ENCODE data around the gene RAMAC. TPM values are rescaled to one million over a fixed set of nuclear protein-coding genes. Genes with fewer than 3 reads are reported as not detected.

RAMAC gene
- total RNA-seq, 8 experiments from 2014 or later = 20.8 to 45.3 (median 39.4) TPM

DNA sequence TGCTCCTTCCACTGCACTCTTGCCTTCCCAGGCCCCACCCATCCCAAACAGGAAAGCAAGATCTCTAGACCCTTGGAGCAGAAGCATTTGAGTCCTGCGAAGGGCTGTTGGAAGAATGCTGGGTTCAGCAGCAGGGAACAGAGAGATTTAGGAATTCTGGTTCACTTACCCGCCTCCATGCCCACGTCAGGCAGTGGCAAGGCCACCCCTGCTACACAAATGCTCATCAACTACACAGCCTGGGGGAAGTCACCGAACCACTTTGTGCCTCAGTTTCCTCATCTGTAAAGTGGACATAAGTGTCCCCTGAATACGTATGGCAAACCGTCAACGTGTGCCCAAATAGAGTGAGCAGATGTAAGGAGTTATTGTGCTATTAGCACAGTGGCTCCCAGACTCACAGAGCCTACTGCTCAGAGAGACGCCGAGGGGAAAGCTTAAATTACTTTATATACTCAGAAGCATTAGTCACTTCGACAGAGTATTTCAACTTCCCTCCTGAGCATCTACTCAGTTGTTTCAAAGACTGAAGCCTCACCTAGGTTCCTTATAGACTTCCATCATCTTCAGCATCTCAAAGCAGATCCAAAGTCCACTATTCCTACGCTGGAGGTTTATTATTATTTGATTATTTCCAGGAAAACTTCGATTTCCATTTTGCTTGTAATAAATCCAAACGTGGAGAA lies 34.4 kb upstream of the RAMAC start:
- H3K4me3 ChIP-seq = peak overlapping the region; percentile 46 to 72 (median 64)
- H3K4me1 ChIP-seq (replicated peaks in 1 of 2) = no peaks in the 10 kb centered on the region
- peak in 2 of 8 experiments; percentile 3 to 8 for ATAC-seq (replicated peaks in 6 of 8)
- in situ Hi-C loops (cut with MboI; ENCODE audit: low pct_unique_long_range_greater_than_20kb in 2 of 9, low sequenced_read_pairs in 9 of 9, unreplicated experiment in 9 of 9) = no loop called here
- no peak overlapping the region for H3K27ac ChIP-seq
- WGBS, 10 experiments = 0 to 72% (median 41%) methylated on average over 4 to 9 of the region's 13 CpGs; no CpG with 5 or more reads in 4 of the 10 experiments

DNA sequence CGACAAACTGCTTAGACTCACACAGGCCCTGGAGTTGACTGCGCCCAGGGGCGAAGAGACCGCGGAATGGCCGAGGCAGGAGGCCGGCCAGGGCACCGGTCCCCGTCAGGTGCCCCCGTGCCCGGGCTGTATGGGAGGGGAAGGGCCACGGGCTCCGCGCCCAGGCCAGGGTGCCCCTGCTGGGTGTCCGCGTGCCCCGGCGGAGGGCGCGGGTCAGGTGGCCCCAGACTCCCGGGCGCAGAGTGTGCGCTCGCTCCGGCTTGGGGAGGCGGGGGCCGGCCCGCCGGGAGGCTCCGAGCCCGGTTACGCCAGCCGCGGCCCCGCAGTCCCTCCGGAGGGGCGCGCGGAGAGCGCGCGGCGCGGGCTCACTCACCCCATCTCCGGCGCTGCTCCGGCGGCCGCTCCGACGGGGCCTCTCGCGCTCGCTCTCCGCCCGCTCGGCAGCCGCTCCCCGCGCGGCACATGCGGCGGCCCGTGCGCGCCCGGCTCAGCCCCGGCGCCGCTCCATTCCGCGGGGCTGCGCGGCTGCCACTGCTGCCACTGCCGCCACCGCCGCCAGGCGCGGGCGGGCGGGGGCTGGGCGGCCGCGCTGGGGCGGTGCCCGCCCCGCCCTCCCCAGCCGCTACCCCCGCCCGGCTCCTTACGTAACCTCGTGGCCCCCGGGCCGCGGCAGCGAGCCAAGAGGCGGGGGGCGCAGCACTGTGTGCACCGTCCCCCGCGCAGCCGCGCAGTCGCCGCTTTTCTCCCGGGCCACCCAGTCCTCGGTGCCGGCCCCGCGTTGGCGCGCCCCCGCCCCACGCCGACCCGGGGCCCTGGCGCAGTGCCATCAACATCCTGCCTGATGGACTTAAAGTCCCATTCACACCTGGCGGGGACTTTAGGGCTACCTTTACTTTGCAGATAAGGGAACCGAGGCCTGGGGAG lies 33.6 kb upstream of the RAMAC start, which contains the start of gene HOMER2:
HOMER2 (minus strand) TSS at position 563 of the 924 bp plus-strand sequence; CDS start at position 378, 185 bp downstream.
- H3K27ac ChIP-seq = no peak within 1 kb of the TSS
- in situ Hi-C loops (cut with MboI; ENCODE audit: low pct_unique_long_range_greater_than_20kb in 2 of 9, low sequenced_read_pairs in 9 of 9, unreplicated experiment in 9 of 9) = no loop called here
- 0 to 20% (median 5%) methylated on average over 1 to 6 of the region's 119 CpGs; no CpG with 5 or more reads in 4 of the 10 experiments for WGBS, 10 experiments
- peak within 1 kb of the TSS; percentile 46 to 72 (median 64) for H3K4me3 ChIP-seq
- H3K4me1 ChIP-seq (replicated peaks in 1 of 2) = no peaks in the 10 kb centered on the region
- peak; percentile 84 to 90 (median 87) for ATAC-seq (replicated peaks in 6 of 8)

DNA sequence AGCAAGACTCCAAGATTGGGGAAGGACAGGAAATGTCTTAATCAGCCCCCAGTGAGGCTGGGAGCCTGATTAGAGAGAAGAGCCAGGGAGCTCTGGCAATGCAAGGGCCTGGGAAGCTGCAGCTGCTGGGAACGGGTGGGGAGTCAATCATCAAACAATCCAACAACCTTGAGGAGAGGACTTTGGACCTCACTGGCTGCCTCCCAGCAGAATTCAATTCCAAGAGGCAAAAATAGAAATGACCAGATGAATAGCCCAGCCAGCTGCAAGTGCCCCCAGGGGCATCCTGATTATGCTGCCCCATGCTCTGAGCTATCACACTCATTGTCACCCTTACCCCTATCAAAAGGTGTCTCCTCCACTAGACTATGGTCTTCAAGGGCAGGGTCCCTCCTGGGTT lies 27.4 kb upstream of the RAMAC start:
- in situ Hi-C loops (cut with MboI; ENCODE audit: low pct_unique_long_range_greater_than_20kb in 2 of 9, low sequenced_read_pairs in 9 of 9, unreplicated experiment in 9 of 9) = no loop called here
- peak in 1 of 8 experiments; percentile 17 for ATAC-seq (replicated peaks in 6 of 8)
- WGBS, 10 experiments = 40 to 100% (median 100%) methylated on average over 1 of the region's 1 CpG; no CpG with 5 or more reads in 7 of the 10 experiments
- H3K4me3 ChIP-seq = no peak overlapping the region
- H3K4me1 ChIP-seq (replicated peaks in 1 of 2) = no peaks in the 10 kb centered on the region
- H3K27ac ChIP-seq = no peak overlapping the region

DNA sequence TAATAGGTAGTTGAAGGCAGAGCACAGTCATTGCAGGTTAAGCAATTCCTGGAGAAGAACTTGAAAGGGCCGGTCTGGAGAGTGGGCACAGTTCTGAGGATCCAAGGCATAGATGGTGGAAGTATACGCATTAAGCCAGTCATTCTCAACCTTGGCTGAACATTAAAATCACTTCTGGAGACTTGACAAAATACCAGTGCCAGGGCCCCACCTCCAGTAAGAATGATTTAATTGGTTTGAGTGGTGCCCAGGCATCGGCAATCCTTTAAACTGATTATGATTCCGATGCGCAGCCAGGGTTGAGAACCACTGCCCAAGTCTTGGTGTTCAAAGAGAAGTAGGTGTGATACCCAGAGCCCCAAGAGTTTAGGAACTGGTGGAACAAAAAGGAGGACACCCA lies 26.6 kb upstream of the RAMAC start:
- WGBS, 10 experiments = 85 to 100% (median 100%) methylated on average over 1 to 5 of the region's 5 CpGs; no CpG with 5 or more reads in 3 of the 10 experiments
- Histone ChIP-seq H3K4me1 (replicated peaks in 1 of 2) (no peaks in the 10 kb centered on the region), H3K4me3 (no peak overlapping the region), H3K27ac (no peak overlapping the region)
- in situ Hi-C loops (cut with MboI; ENCODE audit: low pct_unique_long_range_greater_than_20kb in 2 of 9, low sequenced_read_pairs in 9 of 9, unreplicated experiment in 9 of 9) = no loop called here
- no peak for ATAC-seq (replicated peaks in 6 of 8)

- H3K4me3 ChIP-seq = no peak overlapping the region
- no peaks in the 10 kb centered on the region for H3K4me1 ChIP-seq (replicated peaks in 1 of 2)
- in situ Hi-C loops (cut with MboI; ENCODE audit: low pct_unique_long_range_greater_than_20kb in 2 of 9, low sequenced_read_pairs in 9 of 9, unreplicated experiment in 9 of 9) = no loop called here
- no peak for ATAC-seq (replicated peaks in 6 of 8)
- no peak overlapping the region for H3K27ac ChIP-seq
- 20 to 100% (median 60%) methylated on average over 1 to 3 of the region's 3 CpGs; no CpG with 5 or more reads in 5 of the 10 experiments for WGBS, 10 experiments
Measured at GRCh38 chr15:82960766-82961165, 25.2 kb upstream of the RAMAC start.

GRCh38 chr15:82963471-82964341 lies 22.3 kb upstream of the RAMAC start:
- H3K4me1 ChIP-seq (replicated peaks in 1 of 2) = no peaks in the 10 kb centered on the region
- in situ Hi-C loops (cut with MboI; ENCODE audit: low pct_unique_long_range_greater_than_20kb in 2 of 9, low sequenced_read_pairs in 9 of 9, unreplicated experiment in 9 of 9) = no loop called here
- peak in 3 of 8 experiments; percentile 41 to 96 (median 93) for ATAC-seq (replicated peaks in 6 of 8)
- WGBS, 10 experiments = 21 to 93% (median 78%) methylated on average over 1 to 7 of the region's 7 CpGs
- no peak overlapping the region for H3K27ac ChIP-seq
- no peak overlapping the region for H3K4me3 ChIP-seq

DNA sequence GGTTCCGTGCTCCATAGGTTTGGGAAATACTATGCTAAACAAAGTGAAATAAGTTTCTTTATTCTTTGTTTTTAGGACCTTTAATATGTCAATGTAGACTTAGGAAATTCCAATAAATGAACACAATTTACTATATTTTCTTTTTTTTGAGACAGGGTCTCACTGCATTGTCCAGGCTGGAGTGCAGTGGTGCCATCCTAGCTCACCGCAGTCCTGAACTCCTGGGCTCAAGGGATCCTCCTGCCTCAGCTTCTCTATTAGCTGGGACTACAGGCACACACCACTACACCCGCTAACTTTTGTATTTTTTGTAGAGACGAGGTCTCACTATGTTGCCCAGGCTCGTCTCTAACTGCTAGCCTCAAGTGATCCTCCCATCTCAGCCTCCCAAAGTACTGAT lies 21.1 kb upstream of the RAMAC start:
- no peak for ATAC-seq (replicated peaks in 6 of 8)
- Histone ChIP-seq H3K4me3 (no peak overlapping the region), H3K27ac (no peak overlapping the region), H3K4me1 (replicated peaks in 1 of 2) (no peaks in the 10 kb centered on the region)
- 85 to 100% (median 100%) methylated on average over 1 to 5 of the region's 5 CpGs; no CpG with 5 or more reads in 1 of the 10 experiments for WGBS, 10 experiments
- in situ Hi-C loops (cut with MboI; ENCODE audit: low pct_unique_long_range_greater_than_20kb in 2 of 9, low sequenced_read_pairs in 9 of 9, unreplicated experiment in 9 of 9) = no loop called here

- in situ Hi-C loops (cut with MboI; ENCODE audit: low pct_unique_long_range_greater_than_20kb in 2 of 9, low sequenced_read_pairs in 9 of 9, unreplicated experiment in 9 of 9) = no loop called here
- WGBS, 10 experiments = 20 to 100% (median 83%) methylated on average over 1 to 4 of the region's 4 CpGs
- Histone ChIP-seq H3K27ac (no peak overlapping the region), H3K4me3 (no peak overlapping the region), H3K4me1 (replicated peaks in 1 of 2) (no peaks in the 10 kb centered on the region)
- ATAC-seq (replicated peaks in 6 of 8) = no peak
Measured at GRCh38 chr15:82966671-82967071, 19.3 kb upstream of the RAMAC start.

- no peak for ATAC-seq (replicated peaks in 6 of 8)
- Histone ChIP-seq H3K4me3 (no peak overlapping the region), H3K27ac (no peak overlapping the region), H3K4me1 (replicated peaks in 1 of 2) (no peaks in the 10 kb centered on the region)
- in situ Hi-C loops (cut with MboI; ENCODE audit: low pct_unique_long_range_greater_than_20kb in 2 of 9, low sequenced_read_pairs in 9 of 9, unreplicated experiment in 9 of 9) = no loop called here
- WGBS, 10 experiments = 33 to 100% (median 86%) methylated on average over 1 to 4 of the region's 4 CpGs; no CpG with 5 or more reads in 2 of the 10 experiments
Measured at GRCh38 chr15:82968066-82968465, 17.9 kb upstream of the RAMAC start.

- Histone ChIP-seq H3K27ac (no peak overlapping the region), H3K4me1 (replicated peaks in 1 of 2) (no peaks in the 10 kb centered on the region), H3K4me3 (no peak overlapping the region)
- no peak for ATAC-seq (replicated peaks in 6 of 8)
- in situ Hi-C loops (cut with MboI; ENCODE audit: low pct_unique_long_range_greater_than_20kb in 2 of 9, low sequenced_read_pairs in 9 of 9, unreplicated experiment in 9 of 9) = no loop called here
- WGBS, 10 experiments = 37 to 88% (median 62%) methylated on average over 2 to 7 of the region's 7 CpGs; no CpG with 5 or more reads in 2 of the 10 experiments
Measured at GRCh38 chr15:82969353-82969752, 16.7 kb upstream of the RAMAC start.

DNA sequence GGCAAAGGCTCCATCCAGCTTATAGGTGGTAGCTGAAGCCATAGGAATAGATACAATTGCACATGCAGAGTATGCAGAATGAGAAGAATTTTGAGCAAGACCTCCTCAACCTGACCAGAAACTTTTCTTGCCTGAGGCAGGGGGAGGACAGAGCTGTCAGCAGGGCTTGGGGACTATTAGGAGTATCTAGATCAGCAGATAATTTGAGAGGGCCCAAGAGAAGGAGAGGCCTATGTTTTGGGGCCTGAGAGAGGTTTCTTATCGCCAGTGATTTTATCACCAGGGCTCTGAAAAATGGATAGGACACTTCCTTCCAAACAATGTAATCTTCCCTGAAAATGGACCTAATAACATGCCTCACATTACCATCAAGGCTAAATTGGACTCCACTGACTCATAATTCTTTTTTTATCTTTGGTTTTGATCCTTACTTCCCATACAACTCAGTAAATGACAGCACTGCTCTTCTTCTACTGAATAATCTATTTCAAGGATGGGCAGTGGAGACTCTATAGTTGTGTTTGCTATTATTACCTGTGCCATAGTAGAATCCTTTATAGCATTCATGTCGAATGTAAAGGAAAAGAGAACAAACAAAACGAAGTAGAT lies 15.8 kb upstream of the RAMAC start:
- in situ Hi-C loops (cut with MboI; ENCODE audit: low pct_unique_long_range_greater_than_20kb in 2 of 9, low sequenced_read_pairs in 9 of 9, unreplicated experiment in 9 of 9) = no loop called here
- Histone ChIP-seq H3K27ac (no peak overlapping the region), H3K4me3 (no peak overlapping the region), H3K4me1 (replicated peaks in 1 of 2) (no peaks in the 10 kb centered on the region)
- ATAC-seq (replicated peaks in 6 of 8) = peak in 1 of 8 experiments; percentile 23
- 13 to 82% (median 42%) methylated on average over 1 to 3 of the region's 3 CpGs for WGBS, 10 experiments

GRCh38 chr15:82970696-82971095 lies 15.3 kb upstream of the RAMAC start:
- H3K4me1 ChIP-seq (replicated peaks in 1 of 2) = no peaks in the 10 kb centered on the region
- no peak overlapping the region for H3K4me3 ChIP-seq
- no peak overlapping the region for H3K27ac ChIP-seq
- ATAC-seq (replicated peaks in 6 of 8) = no peak
- in situ Hi-C loops (cut with MboI; ENCODE audit: low pct_unique_long_range_greater_than_20kb in 2 of 9, low sequenced_read_pairs in 9 of 9, unreplicated experiment in 9 of 9) = no loop called here
- 50 to 100% (median 86%) methylated on average over 1 of the region's 1 CpG; no CpG with 5 or more reads in 4 of the 10 experiments for WGBS, 10 experiments
